Subcutaneous abdominal adipose tissue (tissue), 5 donors: ENCODE results near the gene ROCK2.
A peak's percentile ranks its signal among the peaks of the same experiment; 100 is the strongest.

Experiments
- H3K27ac ChIP-seq: one replicate; pipeline ENCODE4 v1.7.0; 2013; ENCODE audit warnings: low read depth, mild to moderate bottlenecking, inconsistent platforms, low read length, moderate library complexity
- H3K27me3 ChIP-seq, 5 donors: one replicate each; pipeline ENCODE4 v1.7.0; 2013; ENCODE audit warnings: low read length in 5 of 5, inconsistent platforms in 1 of 5; ENCODE audit not compliant: control insufficient read depth in 5 of 5, insufficient read depth in 4 of 5
- H3K36me3 ChIP-seq, 5 donors: one replicate each; pipeline ENCODE4 v1.7.0; 2013; ENCODE audit warnings: low read length in 5 of 5; ENCODE audit not compliant: control insufficient read depth in 5 of 5, insufficient read depth in 5 of 5
- H3K4me1 ChIP-seq, 5 donors: one replicate each; pipeline ENCODE4 v1.7.0; 2013; ENCODE audit warnings: low read length in 5 of 5, mild to moderate bottlenecking in 3 of 5, moderate library complexity in 1 of 5; ENCODE audit not compliant: control insufficient read depth in 5 of 5, insufficient read depth in 5 of 5
- H3K4me3 ChIP-seq, 5 donors: one replicate each; pipeline ENCODE4 v1.7.0; 2013; ENCODE audit warnings: low read length in 5 of 5, low read depth in 1 of 5
- H3K9ac ChIP-seq, 5 donors: one replicate each; pipeline ENCODE4 v1.7.0; 2013; ENCODE audit warnings: low read length in 5 of 5, mild to moderate bottlenecking in 4 of 5, moderate library complexity in 3 of 5
- H3K9me3 ChIP-seq, 5 donors: one replicate each; pipeline ENCODE4 v1.7.0; 2013; ENCODE audit warnings: low read length in 5 of 5; ENCODE audit not compliant: control insufficient read depth in 5 of 5
- donor health status: healthy.
- donor health status: healthy.
- donor health status: healthy.
- donor health status: healthy.
- donor health status: healthy.

The ROCK2 gene

GRCh38 chr2:11186145-11186544, 158.3 kb downstream of the ROCK2 start:
- no peaks in the 10 kb centered on the region for H3K9me3 ChIP-seq
- H3K9ac ChIP-seq, result no peak overlapping the region
- H3K4me3 ChIP-seq, result no peak overlapping the region
- H3K4me1 ChIP-seq, result no peaks in the 10 kb centered on the region
- peaks cover 21 to 56% (median 52%) of the 10 kb centered on the region in 5 donors for H3K36me3 ChIP-seq
- no peaks in the 10 kb centered on the region for H3K27me3 ChIP-seq
- no peak overlapping the region for H3K27ac ChIP-seq

- Histone ChIP-seq H3K9me3 (no peaks in the 10 kb centered on the region), H3K27ac (no peak overlapping the region), H3K4me1 (no peaks in the 10 kb centered on the region), H3K9ac (no peak overlapping the region), H3K36me3 (peaks cover 19 to 52% (median 50%) of the 10 kb centered on the region in 5 donors), H3K4me3 (no peak overlapping the region), H3K27me3 (no peaks in the 10 kb centered on the region)
These were observed 161.5 kb downstream of the ROCK2 start for GRCh38 chr2:11182951-11183350.

- Histone ChIP-seq H3K27ac (no peak overlapping the region), H3K9ac (no peak overlapping the region), H3K27me3 (no peaks in the 10 kb centered on the region), H3K4me3 (no peak overlapping the region), H3K36me3 (peaks cover 14 to 46% (median 36%) of the 10 kb centered on the region in 5 donors), H3K4me1 (peaks cover 0 to 2% (median 0%) of the 10 kb centered on the region in 5 donors), H3K9me3 (no peaks in the 10 kb centered on the region)
These were observed 163.8 kb downstream of the ROCK2 start for GRCh38 chr2:11180653-11181052.

GRCh38 chr2:11179899-11180298, 164.5 kb downstream of the ROCK2 start:
- Histone ChIP-seq H3K4me3 (no peak overlapping the region), H3K9me3 (no peaks in the 10 kb centered on the region), H3K4me1 (peaks cover 0 to 7% (median 0%) of the 10 kb centered on the region in 5 donors), H3K27me3 (no peaks in the 10 kb centered on the region), H3K36me3 (peaks cover 10 to 42% (median 31%) of the 10 kb centered on the region in 5 donors), H3K27ac (no peak overlapping the region), H3K9ac (no peak overlapping the region)

- Histone ChIP-seq H3K4me1 (peaks cover 0 to 7% (median 0%) of the 10 kb centered on the region in 5 donors), H3K27ac (no peak overlapping the region), H3K27me3 (no peaks in the 10 kb centered on the region), H3K9ac (no peak overlapping the region), H3K4me3 (no peak overlapping the region), H3K36me3 (peaks cover 9 to 38% (median 28%) of the 10 kb centered on the region in 5 donors), H3K9me3 (no peaks in the 10 kb centered on the region)
These were observed 165.2 kb downstream of the ROCK2 start for GRCh38 chr2:11179196-11179595.

GRCh38 chr2:11177871-11178690, 166.4 kb downstream of the ROCK2 start:
- peaks cover 0 to 7% (median 0%) of the 10 kb centered on the region in 5 donors for H3K4me1 ChIP-seq
- H3K27ac ChIP-seq, result no peak overlapping the region
- no peaks in the 10 kb centered on the region for H3K9me3 ChIP-seq
- H3K27me3 ChIP-seq, result no peaks in the 10 kb centered on the region
- no peak overlapping the region for H3K9ac ChIP-seq
- peaks cover 8 to 33% (median 22%) of the 10 kb centered on the region in 5 donors for H3K36me3 ChIP-seq
- no peak overlapping the region for H3K4me3 ChIP-seq

GRCh38 chr2:11175293-11175795, 169.1 kb downstream of the ROCK2 start:
- Histone ChIP-seq H3K27me3 (no peaks in the 10 kb centered on the region), H3K36me3 (peaks cover 0 to 14% (median 11%) of the 10 kb centered on the region in 5 donors), H3K9ac (no peak overlapping the region), H3K9me3 (no peaks in the 10 kb centered on the region), H3K4me3 (no peak overlapping the region), H3K27ac (no peak overlapping the region), H3K4me1 (peaks cover 0 to 7% (median 0%) of the 10 kb centered on the region in 5 donors)

GRCh38 chr2:11174222-11174621, 170.2 kb downstream of the ROCK2 start:
- peaks cover 0 to 11% (median 3%) of the 10 kb centered on the region in 5 donors for H3K36me3 ChIP-seq
- no peak overlapping the region for H3K4me3 ChIP-seq
- H3K27ac ChIP-seq, result no peak overlapping the region
- H3K9me3 ChIP-seq, result no peaks in the 10 kb centered on the region
- H3K27me3 ChIP-seq, result no peaks in the 10 kb centered on the region
- H3K4me1 ChIP-seq, result peaks cover 0 to 9% (median 2%) of the 10 kb centered on the region in 5 donors
- no peak overlapping the region for H3K9ac ChIP-seq

- Histone ChIP-seq H3K27me3 (no peaks in the 10 kb centered on the region), H3K27ac (no peak overlapping the region), H3K36me3 (no peaks in the 10 kb centered on the region), H3K9ac (peak overlapping the region in 1 of 5 donors; percentile 58), H3K4me3 (peak overlapping the region in 2 of 5 donors; percentile 16 to 45), H3K9me3 (no peaks in the 10 kb centered on the region), H3K4me1 (peaks cover 0 to 3% (median 2%) of the 10 kb centered on the region in 5 donors)
These were observed 175.1 kb downstream of the ROCK2 start for GRCh38 chr2:11169333-11169732.

GRCh38 chr2:11168488-11168887, 175.9 kb downstream of the ROCK2 start:
- Histone ChIP-seq H3K27ac (no peak overlapping the region), H3K4me1 (peaks cover 0 to 3% (median 2%) of the 10 kb centered on the region in 5 donors), H3K9ac (no peak overlapping the region), H3K4me3 (no peak overlapping the region), H3K27me3 (no peaks in the 10 kb centered on the region), H3K36me3 (peaks cover 0 to 6% (median 4%) of the 10 kb centered on the region in 5 donors), H3K9me3 (no peaks in the 10 kb centered on the region)
